GM12878 (cell line): ENCODE data around the gene CEP250.

Source experiments
- CTCF ChIP-seq, 3 experiments: IDR thresholded peaks in 2 of 3; conservative IDR thresholded peaks in 1 of 3; 2 replicates each; pipeline ENCODE4 v1.5.1; 2011; ENCODE audit warnings: low read depth in 3 of 3, low read length in 3 of 3, mild to moderate bottlenecking in 3 of 3, control low read depth in 2 of 3, moderate library complexity in 2 of 3, inconsistent platforms in 1 of 3, mixed read lengths in 1 of 3; ENCODE audit not compliant: control insufficient read depth in 2 of 3, insufficient read depth in 1 of 3; ENCODE audit errors: extremely low read depth in 1 of 3
- RELA ChIP-seq: fragments of 450-650 bp; IDR thresholded peaks from 2 replicates; pipeline ENCODE4 v1.8.0; 2014; ENCODE audit warnings: borderline replicate concordance; ENCODE audit not compliant: partially characterized antibody
- SIN3A ChIP-seq: IDR thresholded peaks from 2 replicates; pipeline ENCODE4 v1.6.1; 2012; ENCODE audit warnings: low read depth, low read length, improper control_type of control experiment
- SMC3 ChIP-seq: IDR thresholded peaks from 2 replicates; pipeline ENCODE4 v1.6.1; 2011; ENCODE audit warnings: low read length, improper control_type of control experiment, borderline replicate concordance
- SP1 ChIP-seq: IDR thresholded peaks from one replicate; pipeline ENCODE4 v1.6.1; 2011; ENCODE audit warnings: low read depth, low read length
- TF ChIP-seq, protein P1 (sequence below): IDR thresholded peaks from 2 replicates; pipeline ENCODE4 v1.6.1; 2011; ENCODE audit warnings: low read depth, mild to moderate bottlenecking, low read length, moderate library complexity, borderline replicate concordance; ENCODE audit errors: extremely low read depth

- TF ChIP-seq SIN3A (no peak), CTCF (IDR thresholded peaks at IDR 0.05 in 2 of 3, conservative IDR thresholded peaks at IDR 0.05 in 1 of 3; ENCODE audit: control insufficient read depth in 2 of 3, extremely low read depth in 1 of 3, insufficient read depth in 1 of 3, low read depth in 3 of 3, low read length in 3 of 3) (no peak), SP1 (no peak), RELA (no peak), SMC3 (no peak)
- TF ChIP-seq, protein P1, sequence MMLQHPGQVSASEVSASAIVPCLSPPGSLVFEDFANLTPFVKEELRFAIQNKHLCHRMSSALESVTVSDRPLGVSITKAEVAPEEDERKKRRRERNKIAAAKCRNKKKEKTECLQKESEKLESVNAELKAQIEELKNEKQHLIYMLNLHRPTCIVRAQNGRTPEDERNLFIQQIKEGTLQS = no peak
Measured at GRCh38 chr20:35491823-35492222, 36.4 kb downstream of the CEP250 start.
